ENCODE measurements around the gene OR2T34. TPM values are rescaled to one million over a fixed set of nuclear protein-coding genes. Genes with fewer than 3 reads are reported as not detected.

OR2T34 gene
- total and polyA plus RNA-seq, 2 experiments from 2014 or later: not detected

DNA sequence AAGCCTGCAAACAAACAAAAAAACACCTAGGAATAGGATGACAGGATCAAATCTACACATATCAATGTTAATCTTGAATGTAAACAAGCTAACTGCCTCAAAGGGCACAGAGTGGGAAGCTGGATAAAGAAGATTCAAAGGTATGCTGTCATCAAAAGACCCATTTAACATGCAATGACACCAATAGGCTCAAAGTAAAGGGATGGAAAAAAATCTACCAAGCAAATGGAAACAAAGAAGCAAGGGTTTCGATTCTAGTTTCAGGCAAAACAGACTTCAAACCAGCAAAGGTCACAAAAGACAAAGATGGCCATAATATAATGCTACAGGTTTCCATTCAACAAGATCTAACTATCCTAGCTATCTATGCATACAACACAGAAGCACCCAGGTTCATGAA, 39.2 kb upstream of the OR2T34 start:
- H3K4me3 ChIP-seq: no peak overlapping the region
- H2AFZ ChIP-seq: no peak overlapping the region
- no peaks in the 10 kb centered on the region for H3K36me3 ChIP-seq (ENCODE audit: low read depth)
- no peaks in the 10 kb centered on the region for H3K27me3 ChIP-seq (replicated peaks; ENCODE audit: insufficient read depth)
- 0 to 6% methylated on average over 1 of the region's 1 CpG for WGBS, 2 experiments (ENCODE audit: low coverage in 1 of 2, low lambda C conversion rate in 2 of 2, missing lambda C conversion rate in 2 of 2)
- H3K9me3 ChIP-seq (ENCODE audit: low read depth): no peaks in the 10 kb centered on the region
- no peak overlapping the region for H3K27ac ChIP-seq
- in situ Hi-C loops (cut with MboI): no loop called here
- no peak overlapping the region for H3K4me2 ChIP-seq (ENCODE audit: unreplicated experiment)
- H3K9me2 ChIP-seq (ENCODE audit: insufficient read depth): no peaks in the 10 kb centered on the region
- TF ChIP-seq EZH2phosphoT487 (IDR thresholded peaks at IDR 0.05; ENCODE audit: insufficient read depth, low read depth): no peak
- TF ChIP-seq EZH2 (IDR thresholded peaks at IDR 0.05; ENCODE audit: insufficient read depth, poor library complexity, severe bottlenecking): no peak
- no peaks in the 10 kb centered on the region for H4K20me1 ChIP-seq (ENCODE audit: insufficient read depth)
- H3K4me1 ChIP-seq (ENCODE audit: insufficient read depth): no peaks in the 10 kb centered on the region
- H3K79me2 ChIP-seq (ENCODE audit: insufficient read depth): no peaks in the 10 kb centered on the region
- no peak for DNase-seq
- H3F3A ChIP-seq (ENCODE audit: insufficient read depth): no peaks in the 10 kb centered on the region
- H3K9ac ChIP-seq: no peak overlapping the region

GRCh38 chr1:248611883-248612414, 37.4 kb upstream of the OR2T34 start:
- in situ Hi-C loops (cut with MboI): no loop called here

DNA sequence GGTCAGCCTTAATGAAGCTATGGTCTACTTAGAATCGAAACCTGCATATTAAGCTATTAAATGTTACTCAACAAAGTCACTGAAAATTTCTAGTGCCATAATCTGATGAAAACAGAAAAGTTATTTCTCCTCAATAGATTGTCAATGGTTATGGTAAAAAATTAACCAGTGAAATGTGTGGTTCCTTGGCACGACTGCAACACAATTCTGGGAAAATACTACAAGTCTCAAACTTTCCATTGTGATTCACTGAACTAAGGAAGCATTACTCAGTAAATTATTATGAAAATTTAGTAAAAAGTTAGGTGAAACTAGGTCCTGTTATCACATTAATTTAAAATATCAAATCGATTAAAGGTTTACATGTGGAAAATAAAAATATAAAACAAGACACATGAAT, 35.7 kb upstream of the OR2T34 start:
- Histone ChIP-seq H2AFZ (no peak overlapping the region), H3K27ac (no peak overlapping the region), H3K4me2 (ENCODE audit: unreplicated experiment) (no peak overlapping the region), H3K9me2 (ENCODE audit: insufficient read depth) (no peaks in the 10 kb centered on the region), H3K9ac (no peak overlapping the region), H3K36me3 (ENCODE audit: low read depth) (no peaks in the 10 kb centered on the region), H3K4me1 (ENCODE audit: insufficient read depth) (no peaks in the 10 kb centered on the region), H3K9me3 (ENCODE audit: low read depth) (no peaks in the 10 kb centered on the region), H4K20me1 (ENCODE audit: insufficient read depth) (no peaks in the 10 kb centered on the region), H3F3A (ENCODE audit: insufficient read depth) (no peaks in the 10 kb centered on the region), H3K79me2 (ENCODE audit: insufficient read depth) (no peaks in the 10 kb centered on the region), H3K4me3 (no peak overlapping the region), H3K27me3 (replicated peaks; ENCODE audit: insufficient read depth) (no peaks in the 10 kb centered on the region)
- DNase-seq: no peak
- 11 to 18% methylated on average over 3 of the region's 3 CpGs for WGBS, 2 experiments (ENCODE audit: low coverage in 1 of 2, low lambda C conversion rate in 2 of 2, missing lambda C conversion rate in 2 of 2)
- in situ Hi-C loops (cut with MboI): no loop called here
- TF ChIP-seq EZH2 (IDR thresholded peaks at IDR 0.05; ENCODE audit: insufficient read depth, poor library complexity, severe bottlenecking) (no peak), EZH2phosphoT487 (IDR thresholded peaks at IDR 0.05; ENCODE audit: insufficient read depth, low read depth) (no peak)

More at GRCh38 chr1:248611883-248612414, 37.4 kb upstream of the OR2T34 start:
- Histone ChIP-seq H3K9ac (no peak overlapping the region), H3K79me2 (ENCODE audit: insufficient read depth) (no peaks in the 10 kb centered on the region), H3K4me2 (ENCODE audit: unreplicated experiment) (no peak overlapping the region), H3K4me3 (no peak overlapping the region), H3K9me3 (ENCODE audit: low read depth) (no peaks in the 10 kb centered on the region), H4K20me1 (ENCODE audit: insufficient read depth) (no peaks in the 10 kb centered on the region), H2AFZ (no peak overlapping the region), H3K27me3 (replicated peaks; ENCODE audit: insufficient read depth) (no peaks in the 10 kb centered on the region), H3F3A (ENCODE audit: insufficient read depth) (no peaks in the 10 kb centered on the region), H3K4me1 (ENCODE audit: insufficient read depth) (no peaks in the 10 kb centered on the region), H3K27ac (no peak overlapping the region), H3K9me2 (ENCODE audit: insufficient read depth) (no peaks in the 10 kb centered on the region), H3K36me3 (ENCODE audit: low read depth) (no peaks in the 10 kb centered on the region)
- TF ChIP-seq EZH2 (IDR thresholded peaks at IDR 0.05; ENCODE audit: insufficient read depth, poor library complexity, severe bottlenecking) (no peak), EZH2phosphoT487 (IDR thresholded peaks at IDR 0.05; ENCODE audit: insufficient read depth, low read depth) (no peak)
- WGBS, 2 experiments (ENCODE audit: low coverage in 1 of 2, low lambda C conversion rate in 2 of 2, missing lambda C conversion rate in 2 of 2): 14 to 15% methylated on average over 4 of the region's 4 CpGs
- no peak for DNase-seq

DNA sequence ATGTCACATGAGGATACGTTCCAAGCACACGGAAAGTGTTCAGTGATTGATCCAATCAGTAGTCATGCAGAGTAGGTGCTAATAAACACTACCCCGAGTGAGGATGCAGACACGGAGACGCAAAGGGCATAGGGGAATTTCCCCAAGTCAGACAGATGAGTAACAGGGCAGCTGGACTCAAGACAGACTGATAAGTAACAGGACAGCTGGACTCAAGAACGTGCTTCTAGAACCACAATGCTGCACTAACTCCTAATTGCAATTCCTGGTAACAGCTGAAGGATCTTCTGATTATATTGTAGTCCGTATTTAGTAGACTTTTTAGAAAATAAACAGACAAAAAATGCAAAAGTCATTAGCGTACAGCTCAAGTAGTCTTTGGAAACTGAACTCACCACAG, 24.8 kb upstream of the OR2T34 start:
- no peaks in the 10 kb centered on the region for H3K4me1 ChIP-seq (ENCODE audit: insufficient read depth)
- H3K4me3 ChIP-seq: no peak overlapping the region
- no peak overlapping the region for H3K9ac ChIP-seq
- H3K27ac ChIP-seq: no peak overlapping the region
- no peak overlapping the region for H2AFZ ChIP-seq
- 27 to 28% methylated on average over 8 of the region's 8 CpGs for WGBS, 2 experiments (ENCODE audit: low coverage in 1 of 2, low lambda C conversion rate in 2 of 2, missing lambda C conversion rate in 2 of 2)
- H3K4me2 ChIP-seq (ENCODE audit: unreplicated experiment): no peak overlapping the region
- DNase-seq: no peak
- peaks cover 3% of the 10 kb centered on the region; the same call in 1 of the 2 replicates for H3K9me2 ChIP-seq (ENCODE audit: insufficient read depth)
- in situ Hi-C loops (cut with MboI): no loop called here
- no peaks in the 10 kb centered on the region for H3K9me3 ChIP-seq (ENCODE audit: low read depth)
- H3K36me3 ChIP-seq (ENCODE audit: low read depth): no peaks in the 10 kb centered on the region
- no peaks in the 10 kb centered on the region for H3K27me3 ChIP-seq (replicated peaks; ENCODE audit: insufficient read depth)
- no peaks in the 10 kb centered on the region for H4K20me1 ChIP-seq (ENCODE audit: insufficient read depth)
- TF ChIP-seq EZH2phosphoT487 (IDR thresholded peaks at IDR 0.05; ENCODE audit: insufficient read depth, low read depth): no peak
- TF ChIP-seq EZH2 (IDR thresholded peaks at IDR 0.05; ENCODE audit: insufficient read depth, poor library complexity, severe bottlenecking): no peak
- no peaks in the 10 kb centered on the region for H3K79me2 ChIP-seq (ENCODE audit: insufficient read depth)
- no peaks in the 10 kb centered on the region for H3F3A ChIP-seq (ENCODE audit: insufficient read depth)

DNA sequence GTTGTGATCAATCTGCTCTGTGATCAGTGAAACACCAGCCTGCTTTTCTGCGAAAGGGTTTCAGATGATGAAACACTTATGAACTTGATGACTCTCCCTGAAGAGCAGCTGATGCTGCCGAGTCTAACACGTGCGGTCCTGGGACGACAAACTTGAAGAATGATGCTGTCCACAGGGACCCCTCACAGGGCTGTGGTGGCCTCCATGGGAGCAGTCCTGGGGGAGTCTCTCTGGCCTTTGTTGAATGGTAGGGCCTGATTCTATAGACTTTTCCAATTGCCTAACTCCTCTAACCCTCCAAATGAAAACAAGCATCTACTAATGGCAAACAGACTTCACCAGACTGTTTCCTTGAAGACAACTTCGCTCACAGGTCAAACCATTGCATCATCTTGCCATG, 23.0 kb upstream of the OR2T34 start, which contains the start of gene OR2T10:
OR2T10 (minus strand) TSS at position 112 of the 400 bp plus-strand sequence. CDS start 3,932 bp downstream, outside the sequence.
- H3K79me2 ChIP-seq (ENCODE audit: insufficient read depth): no peaks in the 10 kb centered on the region
- WGBS, 2 experiments (ENCODE audit: low coverage in 1 of 2, low lambda C conversion rate in 2 of 2, missing lambda C conversion rate in 2 of 2): 28 to 30% methylated on average over 6 of the region's 6 CpGs
- H3K9ac ChIP-seq: no peak within 1 kb of the TSS
- no peaks in the 10 kb centered on the region for H3K36me3 ChIP-seq (ENCODE audit: low read depth)
- DNase-seq: no peak
- in situ Hi-C loops (cut with MboI): no loop called here
- no peak within 1 kb of the TSS for H3K4me2 ChIP-seq (ENCODE audit: unreplicated experiment)
- no peaks in the 10 kb centered on the region for H4K20me1 ChIP-seq (ENCODE audit: insufficient read depth)
- no peak for TF ChIP-seq EZH2 (IDR thresholded peaks at IDR 0.05; ENCODE audit: insufficient read depth, poor library complexity, severe bottlenecking)
- no peak for TF ChIP-seq EZH2phosphoT487 (IDR thresholded peaks at IDR 0.05; ENCODE audit: insufficient read depth, low read depth)
- no peaks in the 10 kb centered on the region for H3K9me3 ChIP-seq (ENCODE audit: low read depth)
- H3K4me3 ChIP-seq: no peak within 1 kb of the TSS
- H3K9me2 ChIP-seq (ENCODE audit: insufficient read depth): peaks cover 3% of the 10 kb centered on the region; the same call in 1 of the 2 replicates
- no peak within 1 kb of the TSS for H3K27ac ChIP-seq
- H3K4me1 ChIP-seq (ENCODE audit: insufficient read depth): no peaks in the 10 kb centered on the region
- no peaks in the 10 kb centered on the region for H3K27me3 ChIP-seq (replicated peaks; ENCODE audit: insufficient read depth)
- H3F3A ChIP-seq (ENCODE audit: insufficient read depth): no peaks in the 10 kb centered on the region
- no peak within 1 kb of the TSS for H2AFZ ChIP-seq
